ENCODE data around the gene CDAN1.

Gene CDAN1

GRCh38 chr15:42731461-42731860 is 5.5 kb downstream of the CDAN1 start:
- no peak for TF ChIP-seq CTCF (IDR thresholded peaks at IDR 0.05; ENCODE audit: extremely low read depth, missing control alignments)
- DNase-seq (ENCODE audit: low spot score), result no peak

- DNase-seq (ENCODE audit: low spot score), result no peak
- TF ChIP-seq CTCF (IDR thresholded peaks at IDR 0.05; ENCODE audit: extremely low read depth, missing control alignments), result no peak
Observed at GRCh38 chr15:42730536-42730935, 6.4 kb downstream of the CDAN1 start.

- DNase-seq (ENCODE audit: low spot score), result no peak
- TF ChIP-seq CTCF (IDR thresholded peaks at IDR 0.05; ENCODE audit: extremely low read depth, missing control alignments), result no peak
Observed at GRCh38 chr15:42730135-42730534, 6.8 kb downstream of the CDAN1 start.

GRCh38 chr15:42729409-42729808 is 7.5 kb downstream of the CDAN1 start:
- DNase-seq (ENCODE audit: low spot score), result no peak

GRCh38 chr15:42728972-42729371 is 8.0 kb downstream of the CDAN1 start:
- TF ChIP-seq CTCF (IDR thresholded peaks at IDR 0.05; ENCODE audit: extremely low read depth, missing control alignments), result no peak
- no peak for DNase-seq (ENCODE audit: low spot score)

More at GRCh38 chr15:42729409-42729808, 7.5 kb downstream of the CDAN1 start:
- TF ChIP-seq CTCF (IDR thresholded peaks at IDR 0.05; ENCODE audit: extremely low read depth, missing control alignments), result no peak

- no peak for TF ChIP-seq CTCF (IDR thresholded peaks at IDR 0.05; ENCODE audit: extremely low read depth, missing control alignments)
- no peak for DNase-seq (ENCODE audit: low spot score)
Observed at GRCh38 chr15:42728560-42728959, 8.4 kb downstream of the CDAN1 start.

GRCh38 chr15:42727750-42728381 is 9.1 kb downstream of the CDAN1 start:
- no peak for DNase-seq (ENCODE audit: low spot score)
- no peak for TF ChIP-seq CTCF (IDR thresholded peaks at IDR 0.05; ENCODE audit: extremely low read depth, missing control alignments)
